Measurements from ENCODE around the gene CLDN10. TPM values are rescaled to one million over a fixed set of nuclear protein-coding genes. Genes with fewer than 3 reads are reported as not detected.

The CLDN10 gene, protein sequence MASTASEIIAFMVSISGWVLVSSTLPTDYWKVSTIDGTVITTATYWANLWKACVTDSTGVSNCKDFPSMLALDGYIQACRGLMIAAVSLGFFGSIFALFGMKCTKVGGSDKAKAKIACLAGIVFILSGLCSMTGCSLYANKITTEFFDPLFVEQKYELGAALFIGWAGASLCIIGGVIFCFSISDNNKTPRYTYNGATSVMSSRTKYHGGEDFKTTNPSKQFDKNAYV
- total RNA-seq: not detected in 2 replicates

DNA sequence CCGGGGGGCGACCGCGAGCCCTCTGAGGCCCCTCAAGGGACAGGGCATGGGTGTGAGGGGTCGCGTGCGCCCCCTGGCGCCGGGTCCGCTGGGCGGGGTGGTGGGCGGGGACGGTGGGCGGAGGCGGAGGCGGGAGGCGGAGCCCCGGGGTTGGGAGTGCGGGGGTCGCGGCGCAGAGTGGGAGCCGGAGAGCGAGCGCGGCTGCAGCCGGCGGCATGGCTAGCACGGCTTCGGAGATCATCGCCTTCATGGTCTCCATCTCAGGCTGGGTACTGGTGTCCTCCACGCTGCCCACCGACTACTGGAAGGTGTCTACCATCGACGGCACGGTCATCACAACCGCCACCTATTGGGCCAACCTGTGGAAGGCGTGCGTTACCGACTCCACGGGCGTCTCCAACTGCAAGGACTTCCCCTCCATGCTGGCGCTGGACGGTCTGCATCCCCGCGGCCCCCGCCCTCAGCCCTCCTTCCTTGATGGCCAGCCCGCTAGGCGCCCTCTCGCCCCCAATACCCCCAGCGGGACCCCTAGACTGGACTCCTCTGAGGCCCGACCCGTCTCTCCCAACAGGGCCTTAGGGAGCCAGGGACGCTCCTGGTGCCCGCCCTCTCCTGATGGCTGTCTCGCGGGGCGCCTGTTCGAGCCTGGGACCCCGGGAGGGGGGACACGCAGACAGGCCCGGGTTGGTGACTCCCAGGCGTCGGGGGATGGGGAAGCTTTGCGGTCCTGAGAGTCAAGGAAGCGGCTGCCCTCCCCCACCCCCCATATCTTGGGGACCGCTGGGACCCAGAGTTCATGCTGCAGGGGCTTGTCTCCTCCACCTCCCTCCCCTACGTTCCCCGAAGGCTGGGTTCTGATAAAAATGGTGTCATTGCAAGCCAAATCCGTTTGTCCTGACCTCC, at the start of gene CLDN10:
TSS of gene CLDN10 (plus strand) at position 182 of the 903 bp plus-strand sequence. CDS start at position 216, 34 bp downstream.

Other genes starting within 250 kb of the CLDN10 start
- gene DZIP1, start 92.0 kb downstream of the CLDN10 start, total RNA-seq: 45.7 and 62.4 TPM in 2 replicates
- gene DNAJC3, start 124.4 kb downstream of the CLDN10 start, total RNA-seq: 72.8 and 92.3 TPM in 2 replicates

Measured in smooth muscle cell of the umbilical artery (primary cell).